ENCODE results near the gene CMTM3. TPM values are rescaled to one million over a fixed set of nuclear protein-coding genes. Genes with fewer than 3 reads are reported as not detected.
"Not testable (repeated sequence)": the region's sequence is repeated elsewhere in the genome, so short reads cannot be mapped to it uniquely, and the experiment has no call there.

CMTM3 gene
- total and polyA plus RNA-seq, 7 experiments from 2014 or later: 52.0 to 138 (median 64.6) TPM

GRCh38 chr16:66563574-66564334 lies 40.8 kb upstream of the CMTM3 start:
- DNase-seq (no peak), ATAC-seq (no peak)
- Mint-ChIP-seq H3K36me3 (peaks cover 0 to 53% (median 17%) of the 10 kb centered on the region in 5 donors), H3K9me3 (peaks cover 0 to 4% (median 0%) of the 10 kb centered on the region in 11 donors), H3K27ac (peak overlapping the region in 7 of 9 donors; percentile 1 to 27 (median 21)), H3K4me3 (no peak overlapping the region), H3K4me1 (peaks cover 28 to 59% (median 33%) of the 10 kb centered on the region in 7 donors), H3K27me3 (no peaks in the 10 kb centered on the region)
- CTCF ChIA-PET: interaction anchor here (0.9 to 4.2 kb wide), 17 partner anchors 10 to 304 kb away, joined by 3 to 26 read pairs (median 7); partner anchors contain the start of genes CKLF and TK2
- Histone ChIP-seq H3K27ac (ENCODE audit: low read depth, low read length) (no peak overlapping the region), H3K36me3 (ENCODE audit: control insufficient read depth in 2 of 3, insufficient read depth in 3 of 3, low read length in 3 of 3) (peaks cover 4 to 38% (median 6%) of the 10 kb centered on the region in 3 experiments), H3K4me1 (ENCODE audit: control insufficient read depth in 2 of 2, insufficient read depth in 2 of 2, low read length in 2 of 2) (peaks cover 22 to 37% of the 10 kb centered on the region in 2 donors), H3K27me3 (ENCODE audit: control insufficient read depth in 2 of 2, insufficient read depth in 2 of 2, low read length in 2 of 2) (no peaks in the 10 kb centered on the region), H3K9me3 (ENCODE audit: control insufficient read depth in 2 of 3, low read length in 3 of 3) (no peaks in the 10 kb centered on the region), H3K4me3 (ENCODE audit: low read length) (no peak overlapping the region)
- POLR2A ChIA-PET: interaction anchor here (0.6 to 3.6 kb wide), 8 partner anchors 12 to 108 kb away, joined by 3 to 28 read pairs (median 4); partner anchors contain the start of genes CKLF, CMTM2 and CMTM3
- intact Hi-C loops (cut with micrococcal nuclease): loop anchor here (2.0 to 5.0 kb wide), 3 partner anchors 13 to 189 kb away; partner anchors contain the start of gene DYNC1LI2 (in 1 of the 2)

DNA sequence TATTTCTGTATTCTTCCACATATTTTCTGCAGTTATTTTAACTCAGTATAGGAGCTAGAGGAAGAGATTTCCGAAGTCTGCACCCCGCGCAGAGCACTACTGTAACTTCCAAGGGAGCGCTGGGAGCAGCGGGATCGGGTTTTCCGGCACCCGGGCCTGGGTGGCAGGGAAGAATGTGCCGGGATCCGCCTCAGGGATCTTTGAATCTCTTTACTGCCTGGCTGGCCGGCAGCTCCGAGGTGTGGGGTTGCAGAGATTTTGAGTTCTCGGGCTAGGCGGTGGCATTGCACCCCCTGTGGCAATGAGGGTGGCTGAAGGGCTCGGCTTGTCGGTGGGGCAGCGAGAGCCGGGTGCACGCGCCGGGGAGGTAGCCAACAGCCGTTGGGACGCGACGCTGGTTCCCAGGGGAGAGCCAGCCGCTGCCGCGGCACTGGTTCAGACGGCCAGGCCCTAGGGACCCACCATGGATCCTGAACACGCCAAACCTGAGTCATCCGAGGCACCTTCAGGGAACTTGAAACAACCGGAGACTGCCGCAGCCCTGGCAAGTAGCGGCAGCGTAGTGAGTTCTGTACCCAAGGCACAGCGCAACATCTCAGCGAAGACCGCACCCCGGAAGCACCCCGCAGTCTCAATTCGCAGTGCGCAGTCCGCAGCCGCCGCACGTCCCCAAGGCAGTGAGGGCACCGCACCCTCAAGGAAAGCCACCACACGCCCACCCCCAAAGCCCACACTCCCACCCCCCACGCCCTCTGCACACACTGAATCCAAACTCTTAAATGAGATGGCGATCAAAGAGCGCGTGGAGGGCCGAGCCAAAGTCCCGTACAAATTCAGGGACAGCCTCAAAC lies 38.2 kb upstream of the CMTM3 start, which contains the start of gene CMTM1:
Gene CMTM1 (plus strand): TSS at position 389 of the 851 bp plus-strand sequence. CDS start 75 bp downstream, at position 464.
- ChIA-PET CTCF (no interaction called here), POLR2A (interaction anchor here (0.6 to 1.6 kb wide), 2 partner anchors 14 to 20 kb away, joined by 4 to 5 read pairs; partner anchors contain the start of gene CKLF)
- H3K4me1 ChIP-seq (ENCODE audit: control insufficient read depth in 2 of 2, insufficient read depth in 2 of 2, low read length in 2 of 2): peaks cover 22 to 26% of the 10 kb centered on the region in 2 donors
- H3K36me3 ChIP-seq (ENCODE audit: control insufficient read depth in 2 of 3, insufficient read depth in 3 of 3, low read length in 3 of 3): peaks cover 4 to 24% (median 6%) of the 10 kb centered on the region in 3 experiments
- peaks cover 12 to 35% (median 19%) of the 10 kb centered on the region in 7 donors for H3K4me1 Mint-ChIP-seq
- no peaks in the 10 kb centered on the region for H3K9me3 ChIP-seq (ENCODE audit: control insufficient read depth in 2 of 3, low read length in 3 of 3)
- intact Hi-C loops (cut with micrococcal nuclease): no loop called here
- no peaks in the 10 kb centered on the region for H3K27me3 ChIP-seq (ENCODE audit: control insufficient read depth in 2 of 2, insufficient read depth in 2 of 2, low read length in 2 of 2)
- ATAC-seq (no peak), DNase-seq (no peak)
- peak within 1 kb of the TSS in 4 of 9 donors; percentile 24 to 63 (median 32) for H3K27ac Mint-ChIP-seq
- H3K27ac ChIP-seq (ENCODE audit: low read depth, low read length): no peak within 1 kb of the TSS
- no peak within 1 kb of the TSS for H3K4me3 ChIP-seq (ENCODE audit: low read length)
- no peaks in the 10 kb centered on the region for H3K27me3 Mint-ChIP-seq
- peaks cover 0 to 4% (median 0%) of the 10 kb centered on the region in 11 donors for H3K9me3 Mint-ChIP-seq
- no peak within 1 kb of the TSS for H3K4me3 Mint-ChIP-seq
- H3K36me3 Mint-ChIP-seq: peaks cover 0 to 40% (median 17%) of the 10 kb centered on the region in 5 donors

GRCh38 chr16:66567270-66567669 lies 37.2 kb upstream of the CMTM3 start:
- H3K27me3 Mint-ChIP-seq; DNase-seq; H3K9me3 ChIP-seq (ENCODE audit: control insufficient read depth in 2 of 3, low read length in 3 of 3); CTCF ChIA-PET; H3K4me3 ChIP-seq (ENCODE audit: low read length); ATAC-seq; intact Hi-C loops (cut with micrococcal nuclease); H3K27me3 ChIP-seq (ENCODE audit: control insufficient read depth in 2 of 2, insufficient read depth in 2 of 2, low read length in 2 of 2); H3K4me3 Mint-ChIP-seq; H3K27ac ChIP-seq (ENCODE audit: low read depth, low read length); H3K9me3 Mint-ChIP-seq: not testable (repeated sequence)
- POLR2A ChIA-PET: interaction anchor here (0.6 kb wide), 1 partner anchor 13 kb away, joined by 3 read pairs; no protein-coding TSS in a partner anchor
- Mint-ChIP-seq H3K27ac (peak overlapping the region in 1 of 9 donors; percentile 15), H3K36me3 (peaks cover 0 to 38% (median 17%) of the 10 kb centered on the region in 5 donors), H3K4me1 (peaks cover 5 to 32% (median 11%) of the 10 kb centered on the region in 7 donors)
- peaks cover 13 to 17% of the 10 kb centered on the region in 2 donors for H3K4me1 ChIP-seq (ENCODE audit: control insufficient read depth in 2 of 2, insufficient read depth in 2 of 2, low read length in 2 of 2)
- peaks cover 4 to 24% (median 6%) of the 10 kb centered on the region in 3 experiments for H3K36me3 ChIP-seq (ENCODE audit: control insufficient read depth in 2 of 3, insufficient read depth in 3 of 3, low read length in 3 of 3)

DNA sequence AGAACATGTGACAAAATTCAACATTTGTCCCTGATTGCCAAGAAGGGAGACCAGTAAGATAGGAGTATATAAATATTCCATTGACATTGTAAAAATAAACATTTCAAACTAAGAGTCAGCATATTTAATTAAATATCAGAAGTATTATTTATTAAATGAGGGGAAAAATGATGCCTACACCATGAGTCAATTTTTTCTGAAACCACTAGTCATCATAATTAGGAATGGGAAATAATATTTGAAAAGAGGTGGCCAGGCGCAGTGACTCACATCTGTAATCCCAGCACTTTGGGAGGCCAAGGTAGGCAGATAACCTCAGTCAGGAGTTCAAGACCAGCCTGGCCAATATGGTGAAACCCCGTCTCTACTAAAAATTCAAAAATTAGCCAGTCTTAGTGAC lies 36.1 kb upstream of the CMTM3 start:
- no peak for DNase-seq
- peaks cover 0 to 24% (median 5%) of the 10 kb centered on the region in 7 donors for H3K4me1 Mint-ChIP-seq
- no peak overlapping the region for H3K27ac Mint-ChIP-seq
- H3K4me3 ChIP-seq (ENCODE audit: low read length): no peak overlapping the region
- no peak overlapping the region for H3K4me3 Mint-ChIP-seq
- H3K27me3 ChIP-seq (ENCODE audit: control insufficient read depth in 2 of 2, insufficient read depth in 2 of 2, low read length in 2 of 2): no peaks in the 10 kb centered on the region
- CTCF ChIA-PET: no interaction called here
- H3K9me3 Mint-ChIP-seq: peaks cover 0 to 4% (median 0%) of the 10 kb centered on the region in 11 donors
- no peaks in the 10 kb centered on the region for H3K9me3 ChIP-seq (ENCODE audit: control insufficient read depth in 2 of 3, low read length in 3 of 3)
- H3K27me3 Mint-ChIP-seq: no peaks in the 10 kb centered on the region
- no peak overlapping the region for H3K27ac ChIP-seq (ENCODE audit: low read depth, low read length)
- H3K36me3 Mint-ChIP-seq: peaks cover 0 to 34% (median 17%) of the 10 kb centered on the region in 5 donors
- POLR2A ChIA-PET: interaction anchor here (0.5 kb wide), 1 partner anchor 16 kb away, joined by 4 read pairs; the partner anchor contains the start of gene CKLF
- peaks cover 2 to 24% (median 6%) of the 10 kb centered on the region in 3 experiments for H3K36me3 ChIP-seq (ENCODE audit: control insufficient read depth in 2 of 3, insufficient read depth in 3 of 3, low read length in 3 of 3)
- no peak for ATAC-seq
- intact Hi-C loops (cut with micrococcal nuclease): no loop called here
- H3K4me1 ChIP-seq (ENCODE audit: control insufficient read depth in 2 of 2, insufficient read depth in 2 of 2, low read length in 2 of 2): peaks cover 2 to 7% of the 10 kb centered on the region in 2 donors

- H3K4me1 Mint-ChIP-seq: peaks cover 0 to 19% (median 3%) of the 10 kb centered on the region in 7 donors
- Histone ChIP-seq H3K27ac (ENCODE audit: low read depth, low read length) (no peak overlapping the region), H3K36me3 (ENCODE audit: control insufficient read depth in 2 of 3, insufficient read depth in 3 of 3, low read length in 3 of 3) (peaks cover 0 to 24% (median 6%) of the 10 kb centered on the region in 3 experiments), H3K27me3 (ENCODE audit: control insufficient read depth in 2 of 2, insufficient read depth in 2 of 2, low read length in 2 of 2) (no peaks in the 10 kb centered on the region), H3K9me3 (ENCODE audit: control insufficient read depth in 2 of 3, low read length in 3 of 3) (no peaks in the 10 kb centered on the region), H3K4me3 (ENCODE audit: low read length) (no peak overlapping the region), H3K4me1 (ENCODE audit: control insufficient read depth in 2 of 2, insufficient read depth in 2 of 2, low read length in 2 of 2) (no peaks in the 10 kb centered on the region)
- ChIA-PET POLR2A (interaction anchor here (0.5 to 1.2 kb wide), 2 partner anchors 17 kb away, joined by 4 to 9 read pairs; partner anchors contain the start of gene CKLF), CTCF (interaction anchor here (0.6 kb wide), 1 partner anchor 40 kb away, joined by 3 read pairs; no protein-coding TSS in a partner anchor)
- no peaks in the 10 kb centered on the region for H3K27me3 Mint-ChIP-seq
- H3K27ac Mint-ChIP-seq: no peak overlapping the region
- no peak overlapping the region for H3K4me3 Mint-ChIP-seq
- intact Hi-C loops (cut with micrococcal nuclease): no loop called here
- no peak for ATAC-seq
- DNase-seq: no peak
- peaks cover 0 to 4% (median 0%) of the 10 kb centered on the region in 11 donors for H3K9me3 Mint-ChIP-seq
- peaks cover 0 to 29% (median 17%) of the 10 kb centered on the region in 5 donors for H3K36me3 Mint-ChIP-seq
Measured at GRCh38 chr16:66569131-66569530, 35.4 kb upstream of the CMTM3 start.
